ENCODE measurements around the gene PITPNM3. TPM values are rescaled to one million over a fixed set of nuclear protein-coding genes. Genes with fewer than 3 reads are reported as not detected.

Gene PITPNM3
- total and polyA plus RNA-seq, 12 donors, result 1.1 to 9.8 (median 6.8) TPM

DNA sequence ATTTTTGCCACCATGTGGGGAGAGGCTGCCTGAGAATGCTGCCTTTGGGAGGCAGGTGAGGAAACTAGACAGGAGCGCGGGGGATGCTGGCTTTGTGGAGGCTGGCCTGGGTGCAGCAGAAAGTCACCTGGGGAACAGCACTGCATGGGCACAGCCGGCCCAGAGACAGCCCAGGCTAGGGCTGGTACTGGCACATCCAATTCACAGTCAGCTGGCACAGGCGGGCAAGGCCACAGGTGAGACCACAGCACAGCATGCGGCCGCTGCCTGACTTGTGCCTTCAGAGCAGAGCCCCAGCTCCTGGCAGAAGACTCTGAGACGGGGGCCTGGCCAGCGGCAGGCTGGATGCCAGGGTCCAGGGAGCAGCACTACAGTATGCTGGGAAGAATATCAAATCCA, 16.6 kb upstream of the PITPNM3 start:
- Histone ChIP-seq H3K9me3 (replicated peaks in 1 of 3) (no peaks in the 10 kb centered on the region), H3K27me3 (no peaks in the 10 kb centered on the region), H3K27ac (no peak overlapping the region), H3K36me3 (replicated peaks in 1 of 2) (no peaks in the 10 kb centered on the region), H3K4me1 (replicated peaks in 1 of 2) (peaks cover 0 to 11% of the 10 kb centered on the region in 2 donors), H3K4me3 (no peak overlapping the region)
- no peak for DNase-seq
- TF ChIP-seq POLR2A (IDR thresholded peaks at IDR 0.05), result no peak
- TF ChIP-seq, protein P1, sequence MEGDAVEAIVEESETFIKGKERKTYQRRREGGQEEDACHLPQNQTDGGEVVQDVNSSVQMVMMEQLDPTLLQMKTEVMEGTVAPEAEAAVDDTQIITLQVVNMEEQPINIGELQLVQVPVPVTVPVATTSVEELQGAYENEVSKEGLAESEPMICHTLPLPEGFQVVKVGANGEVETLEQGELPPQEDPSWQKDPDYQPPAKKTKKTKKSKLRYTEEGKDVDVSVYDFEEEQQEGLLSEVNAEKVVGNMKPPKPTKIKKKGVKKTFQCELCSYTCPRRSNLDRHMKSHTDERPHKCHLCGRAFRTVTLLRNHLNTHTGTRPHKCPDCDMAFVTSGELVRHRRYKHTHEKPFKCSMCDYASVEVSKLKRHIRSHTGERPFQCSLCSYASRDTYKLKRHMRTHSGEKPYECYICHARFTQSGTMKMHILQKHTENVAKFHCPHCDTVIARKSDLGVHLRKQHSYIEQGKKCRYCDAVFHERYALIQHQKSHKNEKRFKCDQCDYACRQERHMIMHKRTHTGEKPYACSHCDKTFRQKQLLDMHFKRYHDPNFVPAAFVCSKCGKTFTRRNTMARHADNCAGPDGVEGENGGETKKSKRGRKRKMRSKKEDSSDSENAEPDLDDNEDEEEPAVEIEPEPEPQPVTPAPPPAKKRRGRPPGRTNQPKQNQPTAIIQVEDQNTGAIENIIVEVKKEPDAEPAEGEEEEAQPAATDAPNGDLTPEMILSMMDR (IDR thresholded peaks at IDR 0.05), result no peak
- WGBS, 4 donors, result 95 to 98% (median 97%) methylated on average over 5 to 8 of the region's 8 CpGs
- intact Hi-C loops (cut with DNase I), result no loop called here

DNA sequence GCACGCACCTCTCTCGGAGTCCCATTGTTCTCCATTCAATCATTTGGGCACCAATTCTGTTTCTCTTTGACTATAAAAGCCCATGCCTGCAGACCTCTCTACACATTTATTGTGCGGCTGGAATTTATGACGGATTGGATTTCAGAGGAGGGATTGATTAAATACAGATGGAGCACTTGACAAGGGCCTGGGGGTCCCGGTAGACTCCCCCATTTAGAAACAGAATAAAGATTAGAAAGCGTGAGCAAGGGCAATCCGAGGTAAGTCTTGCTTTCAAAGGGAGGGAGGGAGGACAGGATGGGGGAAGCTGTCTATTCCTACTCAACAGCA, 15.1 kb upstream of the PITPNM3 start:
- no peak for TF ChIP-seq POLR2A (IDR thresholded peaks at IDR 0.05)
- TF ChIP-seq, protein P1 (IDR thresholded peaks at IDR 0.05), result no peak
- H3K36me3 ChIP-seq (replicated peaks in 1 of 2), result no peaks in the 10 kb centered on the region
- no peaks in the 10 kb centered on the region for H3K9me3 ChIP-seq (replicated peaks in 1 of 3)
- H3K27me3 ChIP-seq, result no peaks in the 10 kb centered on the region
- H3K4me3 ChIP-seq, result no peak overlapping the region
- intact Hi-C loops (cut with DNase I), result no loop called here
- no peak for DNase-seq
- H3K4me1 ChIP-seq (replicated peaks in 1 of 2), result peaks cover 0 to 11% of the 10 kb centered on the region in 2 donors
- no peak overlapping the region for H3K27ac ChIP-seq
- 78 to 84% (median 82%) methylated on average over 7 of the region's 7 CpGs for WGBS, 4 donors

DNA sequence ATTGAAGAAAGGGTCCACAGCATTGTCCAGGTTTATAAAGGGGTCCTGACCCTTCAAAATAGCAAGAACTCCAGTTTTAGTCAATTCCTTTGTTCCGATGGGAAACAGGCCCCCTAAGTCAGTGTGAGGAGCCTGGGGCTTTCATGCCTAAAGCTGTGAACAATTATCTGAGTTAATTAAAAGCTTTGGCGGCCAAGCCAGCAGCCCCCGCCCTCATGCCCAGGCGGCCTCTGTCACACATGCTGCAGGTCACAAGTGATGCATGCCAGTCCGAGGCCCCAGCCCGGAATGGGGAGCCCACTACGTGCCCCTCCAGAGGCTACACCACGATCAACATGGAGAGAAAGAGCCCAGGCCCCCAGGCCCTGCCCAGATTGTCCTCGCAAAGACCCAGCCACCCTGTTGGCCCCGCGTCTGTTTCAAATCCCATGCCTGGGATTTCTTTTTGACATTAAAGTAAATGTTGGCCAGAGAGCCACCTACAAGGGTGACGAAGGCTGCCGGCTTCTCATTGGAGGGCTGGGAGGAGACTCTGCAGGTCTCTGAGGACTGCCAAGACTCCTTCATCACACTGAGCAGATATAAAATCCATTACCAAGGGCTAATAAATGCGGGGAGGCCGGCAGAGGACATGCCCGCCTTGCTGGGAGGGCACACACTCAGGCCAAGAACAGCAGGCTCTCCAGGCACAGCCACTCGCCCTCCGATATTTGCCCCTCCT, 14.5 kb upstream of the PITPNM3 start:
- Histone ChIP-seq H3K4me3 (no peak overlapping the region), H3K27ac (no peak overlapping the region), H3K9me3 (replicated peaks in 1 of 3) (no peaks in the 10 kb centered on the region), H3K4me1 (replicated peaks in 1 of 2) (peaks cover 0 to 11% of the 10 kb centered on the region in 2 donors), H3K27me3 (no peaks in the 10 kb centered on the region), H3K36me3 (replicated peaks in 1 of 2) (no peaks in the 10 kb centered on the region)
- 87 to 95% (median 91%) methylated on average over 10 to 18 of the region's 18 CpGs for WGBS, 4 donors
- intact Hi-C loops (cut with DNase I), result no loop called here
- DNase-seq, result peak in 2 of 7 donors; percentile 2 to 38
- TF ChIP-seq, protein P1 (IDR thresholded peaks at IDR 0.05), result no peak
- TF ChIP-seq POLR2A (IDR thresholded peaks at IDR 0.05), result no peak

DNA sequence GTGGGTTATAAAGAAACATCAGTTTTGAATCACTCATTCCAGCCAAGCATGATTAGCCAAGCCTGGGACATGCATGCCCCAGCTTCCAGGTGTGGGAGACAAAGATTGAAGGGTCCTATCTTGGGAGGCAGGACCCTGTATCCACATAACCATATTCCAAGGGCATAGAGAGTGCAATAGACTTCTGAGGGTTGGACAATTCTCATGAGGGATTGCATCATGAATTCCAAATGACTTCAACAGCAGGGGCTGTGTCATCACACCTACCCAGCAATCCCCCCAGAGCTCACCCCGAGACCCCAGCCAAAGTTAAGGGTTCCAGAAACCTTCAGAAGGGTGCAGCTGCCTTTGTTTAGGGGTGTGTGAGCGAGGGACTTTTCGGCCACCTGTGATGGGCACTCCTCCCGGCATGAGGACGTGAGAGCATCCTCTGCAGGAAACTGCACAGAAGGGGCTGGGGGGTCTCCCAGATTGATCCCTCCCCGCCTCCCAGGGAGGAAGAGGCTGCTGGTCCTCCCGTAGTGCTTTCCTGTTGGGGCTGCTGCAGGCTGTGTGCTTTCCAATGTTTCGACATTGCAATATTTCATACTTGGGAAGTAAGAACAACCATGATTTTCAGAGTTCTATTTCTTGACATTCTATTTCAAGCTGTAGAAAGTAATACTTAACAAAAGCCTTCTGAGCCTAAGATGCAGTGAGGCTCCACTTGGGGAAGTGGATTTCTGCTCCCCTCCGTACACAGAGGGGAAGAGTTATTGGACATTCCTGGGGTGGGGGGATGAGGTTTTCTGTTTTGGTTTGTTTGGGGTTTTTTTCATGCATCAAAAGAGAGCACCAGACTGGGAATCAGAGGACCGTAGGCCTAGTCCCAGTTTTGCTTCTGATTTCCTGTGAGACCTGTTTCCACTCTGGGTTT, 13.3 kb upstream of the PITPNM3 start:
- intact Hi-C loops (cut with DNase I), result no loop called here
- WGBS, 4 donors, result 80 to 86% (median 84%) methylated on average over 5 to 10 of the region's 10 CpGs
- DNase-seq, result peak in 2 of 7 donors; percentile 1 to 34
- no peak for TF ChIP-seq POLR2A (IDR thresholded peaks at IDR 0.05)
- TF ChIP-seq, protein P1 (IDR thresholded peaks at IDR 0.05), result no peak
- Histone ChIP-seq H3K36me3 (replicated peaks in 1 of 2) (no peaks in the 10 kb centered on the region), H3K4me1 (replicated peaks in 1 of 2) (no peaks in the 10 kb centered on the region), H3K4me3 (no peak overlapping the region), H3K27me3 (no peaks in the 10 kb centered on the region), H3K27ac (no peak overlapping the region), H3K9me3 (replicated peaks in 1 of 3) (no peaks in the 10 kb centered on the region)

Measured in adrenal gland (tissue), 12 donors.